Trophoblast cell (in vitro differentiated cells and primary cell): ENCODE results near the gene FCGR2B.

Experiments
- DNase-seq, 2 donors: peaks; one replicate each; pipeline ENCODE4 v3.0.0-alpha.2; 2016
- H2AFZ ChIP-seq: 2 replicates; pipeline ENCODE4 v1.6.1; 2013; ENCODE audit warnings: low read length, moderate library complexity, mild to moderate bottlenecking; ENCODE audit not compliant: insufficient read depth, poor library complexity
- H2AK5ac ChIP-seq: 2 replicates; pipeline ENCODE4 v1.6.1; 2013; ENCODE audit warnings: mild to moderate bottlenecking, low read length
- H2BK120ac ChIP-seq: 2 replicates; pipeline ENCODE4 v1.6.1; 2013; ENCODE audit warnings: low read length, mild to moderate bottlenecking, moderate library complexity; ENCODE audit not compliant: insufficient read depth, poor library complexity
- H2BK12ac ChIP-seq: 2 replicates; pipeline ENCODE4 v1.6.1; 2013; ENCODE audit warnings: mild to moderate bottlenecking, low read length, moderate library complexity
- H2BK5ac ChIP-seq: 2 replicates; pipeline ENCODE4 v1.6.1; 2013; ENCODE audit warnings: low read length, low read depth, moderate library complexity, mild to moderate bottlenecking; ENCODE audit not compliant: poor library complexity
- H3K14ac ChIP-seq: 2 replicates; pipeline ENCODE4 v1.6.1; 2013; ENCODE audit warnings: mild to moderate bottlenecking, low read length
- H3K18ac ChIP-seq: 2 replicates; pipeline ENCODE4 v1.6.1; 2013; ENCODE audit warnings: mild to moderate bottlenecking, low read length
- H3K23ac ChIP-seq: 2 replicates; pipeline ENCODE4 v1.6.1; 2013; ENCODE audit warnings: low read length
- H3K27ac ChIP-seq: 2 replicates; pipeline ENCODE4 v1.5.1; 2013; ENCODE audit warnings: low read depth, mild to moderate bottlenecking, inconsistent platforms, low read length, moderate library complexity
- H3K27me3 ChIP-seq: 2 replicates; pipeline ENCODE4 v1.6.1; 2013; ENCODE audit warnings: inconsistent platforms, mild to moderate bottlenecking, low read length, moderate library complexity; ENCODE audit not compliant: insufficient read depth
- H3K36me3 ChIP-seq, 2 experiments: 1 replicate in 1 of 2; 2 replicates in 1 of 2; pipeline ENCODE4 v1.6.1; 2013; ENCODE audit warnings: low read length in 2 of 2, mild to moderate bottlenecking in 2 of 2, moderate library complexity in 1 of 2; ENCODE audit not compliant: insufficient read depth in 2 of 2, control insufficient read depth in 1 of 2
- H3K4ac ChIP-seq: 2 replicates; pipeline ENCODE4 v1.6.1; 2013; ENCODE audit warnings: low read depth, mild to moderate bottlenecking, low read length, moderate library complexity
- H3K4me1 ChIP-seq, 2 experiments: 1 replicate in 1 of 2; 2 replicates in 1 of 2; pipeline ENCODE4 v1.6.1; 2013; ENCODE audit warnings: low read length in 2 of 2, mild to moderate bottlenecking in 2 of 2, moderate library complexity in 1 of 2; ENCODE audit not compliant: insufficient read depth in 2 of 2, control insufficient read depth in 1 of 2
- H3K4me2 ChIP-seq: 2 replicates; pipeline ENCODE4 v1.6.1; 2013; ENCODE audit warnings: inconsistent platforms, mild to moderate bottlenecking, low read length, moderate library complexity
- H3K4me3 ChIP-seq: 2 replicates; pipeline ENCODE4 v1.5.1; 2013; ENCODE audit warnings: mild to moderate bottlenecking, low read depth, low read length, inconsistent platforms
- H3K79me1 ChIP-seq: one replicate; pipeline ENCODE4 v1.6.1; 2013; ENCODE audit warnings: low read length
- H3K79me2 ChIP-seq: 2 replicates; pipeline ENCODE4 v1.6.1; 2013; ENCODE audit warnings: low read length, mild to moderate bottlenecking; ENCODE audit not compliant: control insufficient read depth, insufficient read depth, poor library complexity
- H3K9ac ChIP-seq: 2 replicates; pipeline ENCODE4 v1.6.1; 2013; ENCODE audit warnings: mild to moderate bottlenecking, low read length
- H3K9me3 ChIP-seq: 2 replicates; pipeline ENCODE4 v1.6.1; 2013; ENCODE audit warnings: low read depth, mild to moderate bottlenecking, control low read depth, inconsistent platforms, low read length; ENCODE audit not compliant: insufficient read depth
- H4K12ac ChIP-seq: 2 replicates; pipeline ENCODE4 v1.6.1; 2013; ENCODE audit warnings: low read depth, mild to moderate bottlenecking, low read length, moderate library complexity
- H4K8ac ChIP-seq: 2 replicates; pipeline ENCODE4 v1.6.1; 2013; ENCODE audit warnings: low read depth, mild to moderate bottlenecking, low read length, moderate library complexity
- H4K91ac ChIP-seq: one replicate; pipeline ENCODE4 v1.6.1; 2013; ENCODE audit warnings: low read depth, mild to moderate bottlenecking, low read length, moderate library complexity
- WGBS: extraction: QIAGEN DNeasy Blood & Tissue Kit; methylation state at CpG from one replicate; pipeline ENCODE4 v1.1.7; 2013; ENCODE audit warnings: missing lambda C conversion rate; ENCODE audit not compliant: insufficient read length, insufficient coverage; ENCODE audit errors: extremely low coverage; 5-methylcytosine and 5-hydroxymethylcytosine counted together

Gene FCGR2B

DNA sequence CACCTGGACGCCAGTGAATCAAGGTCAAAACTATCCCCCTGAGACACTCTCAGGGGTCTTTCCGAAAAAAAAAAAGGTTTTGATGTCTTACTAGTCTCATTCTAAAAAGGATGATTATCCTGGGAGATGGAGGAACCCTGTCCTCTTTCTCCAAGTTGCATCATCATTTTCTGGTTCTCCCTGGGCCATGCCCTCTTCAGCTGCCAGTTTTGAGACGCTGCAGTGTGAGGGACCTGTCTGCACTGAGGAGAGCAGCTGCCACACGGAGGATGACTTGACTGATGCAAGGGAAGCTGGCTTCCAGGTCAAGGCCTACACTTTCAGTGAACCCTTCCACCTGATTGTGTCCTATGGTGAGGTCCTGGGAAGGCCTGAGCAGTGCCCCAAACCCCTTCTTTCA is 47.6 kb downstream of the FCGR2B start:
- no peak for DNase-seq
- Histone ChIP-seq H3K79me2 (no peaks in the 10 kb centered on the region), H3K79me1 (no peaks in the 10 kb centered on the region), H3K36me3 (no peaks in the 10 kb centered on the region), H2AFZ (no peak overlapping the region), H4K91ac (no peak overlapping the region), H3K14ac (no peak overlapping the region), H4K12ac (no peak overlapping the region), H3K23ac (no peak overlapping the region), H4K8ac (no peak overlapping the region), H3K4ac (no peak overlapping the region), H2BK120ac (no peak overlapping the region), H3K4me2 (no peak overlapping the region), H2BK12ac (no peak overlapping the region), H3K4me1 (peaks cover 0 to 3% of the 10 kb centered on the region in 2 experiments), H3K4me3 (no peak overlapping the region), H3K18ac (no peak overlapping the region), H3K27me3 (no peaks in the 10 kb centered on the region), H3K27ac (no peak overlapping the region), H2BK5ac (no peak overlapping the region), H2AK5ac (no peak overlapping the region), H3K9ac (no peak overlapping the region), H3K9me3 (no peaks in the 10 kb centered on the region)
- WGBS = no CpG with 5 or more reads among the region's 4 CpGs

DNA sequence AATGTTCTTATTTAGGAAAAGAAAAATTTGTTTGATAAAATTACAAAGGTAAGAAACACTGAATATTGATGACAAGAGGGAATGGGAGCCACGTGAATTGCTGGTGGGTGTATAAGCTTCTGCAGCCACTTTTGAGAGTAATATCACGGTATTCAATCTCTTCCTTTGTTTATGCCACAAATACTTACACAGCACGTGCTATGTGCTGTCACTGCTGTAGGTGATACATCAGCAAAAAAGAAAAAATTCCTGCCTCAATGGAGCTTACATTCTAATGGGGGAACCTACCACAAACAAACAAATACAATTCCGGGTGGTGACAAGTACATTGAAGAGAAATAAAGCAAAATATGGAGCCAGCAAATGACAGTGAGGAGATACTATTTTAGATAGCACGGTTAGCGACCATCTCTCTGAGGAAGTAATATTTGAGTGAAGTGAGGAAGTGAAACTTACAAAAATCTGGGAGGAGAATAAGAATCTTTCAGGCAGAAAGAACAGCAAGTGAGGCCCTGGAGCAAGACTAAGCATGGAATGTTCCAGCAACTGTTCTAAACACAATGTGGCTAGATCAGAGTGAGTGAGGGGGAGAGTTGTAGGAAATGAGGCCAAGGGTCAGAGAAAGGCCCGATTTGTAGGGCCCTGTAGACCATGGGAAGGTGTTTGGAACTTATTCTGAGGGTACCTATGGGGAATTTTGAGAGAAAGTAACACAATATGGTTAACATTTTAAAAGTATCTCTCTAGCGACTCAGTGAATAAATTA is 55.8 kb downstream of the FCGR2B start:
- Histone ChIP-seq H3K36me3 (no peaks in the 10 kb centered on the region), H2BK5ac (no peak overlapping the region), H2BK12ac (no peak overlapping the region), H3K4me2 (no peak overlapping the region), H3K9ac (no peak overlapping the region), H3K23ac (no peak overlapping the region), H4K8ac (no peak overlapping the region), H3K79me1 (no peaks in the 10 kb centered on the region), H3K4ac (no peak overlapping the region), H3K27ac (no peak overlapping the region), H3K4me3 (no peak overlapping the region), H3K9me3 (no peaks in the 10 kb centered on the region), H2BK120ac (no peak overlapping the region), H4K12ac (no peak overlapping the region), H3K27me3 (no peaks in the 10 kb centered on the region), H3K4me1 (peaks cover 4% of the 10 kb centered on the region in 2 experiments), H3K79me2 (no peaks in the 10 kb centered on the region), H2AK5ac (no peak overlapping the region), H2AFZ (no peak overlapping the region), H4K91ac (no peak overlapping the region), H3K18ac (no peak overlapping the region), H3K14ac (no peak overlapping the region)
- no CpG with 5 or more reads among the region's 8 CpGs for WGBS
- no peak for DNase-seq

DNA sequence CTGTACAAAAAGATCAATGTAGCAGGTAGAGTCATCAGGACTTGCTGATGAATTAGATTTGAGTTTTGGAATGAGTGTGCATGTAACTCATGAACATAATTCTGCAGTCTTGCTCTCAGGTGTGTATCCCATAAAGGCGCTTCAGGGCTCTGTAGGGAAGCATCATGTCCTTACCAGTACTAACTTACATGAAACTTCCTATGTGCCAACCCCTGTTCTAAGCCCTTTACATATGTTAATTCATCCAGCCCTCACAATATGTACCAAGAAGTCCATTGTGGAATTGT is 56.3 kb downstream of the FCGR2B start:
- Histone ChIP-seq H3K14ac (no peak overlapping the region), H2BK120ac (no peak overlapping the region), H4K8ac (no peak overlapping the region), H3K9me3 (no peaks in the 10 kb centered on the region), H2BK12ac (no peak overlapping the region), H3K18ac (no peak overlapping the region), H3K4me1 (peaks cover 4 to 6% of the 10 kb centered on the region in 2 experiments), H2AK5ac (no peak overlapping the region), H3K9ac (no peak overlapping the region), H3K36me3 (no peaks in the 10 kb centered on the region), H2BK5ac (no peak overlapping the region), H3K79me1 (no peaks in the 10 kb centered on the region), H3K27me3 (no peaks in the 10 kb centered on the region), H3K23ac (no peak overlapping the region), H3K4ac (no peak overlapping the region), H3K27ac (no peak overlapping the region), H4K12ac (no peak overlapping the region), H2AFZ (no peak overlapping the region), H4K91ac (no peak overlapping the region), H3K79me2 (no peaks in the 10 kb centered on the region), H3K4me3 (no peak overlapping the region), H3K4me2 (no peak overlapping the region)
- DNase-seq = no peak
- no CpG with 5 or more reads among the region's 1 CpG for WGBS

DNA sequence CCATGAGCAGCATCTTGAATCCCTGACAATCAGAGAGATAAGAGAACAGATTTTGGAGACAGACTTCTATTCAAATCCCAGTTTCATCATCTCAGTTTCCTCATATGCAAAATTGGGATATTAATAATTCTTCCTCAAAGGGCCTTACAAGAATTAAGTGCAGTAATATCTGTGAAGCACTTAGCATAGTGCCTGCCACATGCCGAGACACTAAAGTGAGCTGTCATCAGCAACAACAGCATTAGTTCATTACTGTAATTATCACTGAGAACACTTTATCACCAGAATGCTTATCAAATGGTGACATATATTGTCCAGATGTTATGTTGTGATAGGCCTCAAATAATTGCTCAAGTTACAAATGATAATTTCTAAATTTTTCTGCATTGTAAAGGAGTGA is 57.5 kb downstream of the FCGR2B start:
- Histone ChIP-seq H3K27me3 (no peaks in the 10 kb centered on the region), H4K8ac (no peak overlapping the region), H3K18ac (no peak overlapping the region), H2AFZ (no peak overlapping the region), H2BK12ac (no peak overlapping the region), H3K4me3 (no peak overlapping the region), H3K27ac (no peak overlapping the region), H3K9ac (no peak overlapping the region), H2BK120ac (no peak overlapping the region), H3K36me3 (no peaks in the 10 kb centered on the region), H4K12ac (no peak overlapping the region), H3K4me1 (peaks cover 4 to 6% of the 10 kb centered on the region in 2 experiments), H3K4me2 (no peak overlapping the region), H3K79me2 (no peaks in the 10 kb centered on the region), H3K14ac (no peak overlapping the region), H3K23ac (no peak overlapping the region), H4K91ac (no peak overlapping the region), H3K4ac (no peak overlapping the region), H3K9me3 (no peaks in the 10 kb centered on the region), H2AK5ac (no peak overlapping the region), H3K79me1 (no peaks in the 10 kb centered on the region), H2BK5ac (no peak overlapping the region)
- no peak for DNase-seq
- WGBS = no CpG with 5 or more reads among the region's 1 CpG
